CD4-positive, alpha-beta T cell treated with Interleukin-1 beta for 1 hour (primary cell): ENCODE results near the gene SMTNL1.

Source experiments
- DNase-seq, 2 donors: peaks; one replicate each; pipeline ENCODE4 v3.0.0-alpha.2; 2020 to 2022

SMTNL1 gene

DNA sequence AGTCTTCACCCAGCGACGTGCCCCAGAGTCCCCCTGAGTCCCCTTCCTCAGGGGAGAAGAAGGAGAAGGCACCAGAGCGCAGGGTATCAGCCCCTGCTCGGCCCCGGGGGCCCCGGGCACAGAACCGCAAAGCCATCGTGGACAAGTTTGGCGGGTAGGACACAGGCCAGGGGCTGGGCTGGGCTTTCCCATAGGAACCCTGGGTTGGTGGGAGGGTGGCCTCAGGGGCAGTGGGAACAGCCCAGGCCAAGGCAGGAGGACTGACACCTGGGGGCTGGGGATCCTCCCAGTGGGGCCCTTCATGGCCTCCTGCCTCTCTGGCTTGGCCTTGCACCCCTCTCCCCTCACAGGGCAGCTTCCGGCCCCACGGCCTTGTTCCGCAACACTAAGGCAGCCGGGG is 8.5 kb downstream of the SMTNL1 start:
- no peak for DNase-seq

GRCh38 chr11:57546451-57546850 is 9.1 kb downstream of the SMTNL1 start:
- DNase-seq: no peak

DNA sequence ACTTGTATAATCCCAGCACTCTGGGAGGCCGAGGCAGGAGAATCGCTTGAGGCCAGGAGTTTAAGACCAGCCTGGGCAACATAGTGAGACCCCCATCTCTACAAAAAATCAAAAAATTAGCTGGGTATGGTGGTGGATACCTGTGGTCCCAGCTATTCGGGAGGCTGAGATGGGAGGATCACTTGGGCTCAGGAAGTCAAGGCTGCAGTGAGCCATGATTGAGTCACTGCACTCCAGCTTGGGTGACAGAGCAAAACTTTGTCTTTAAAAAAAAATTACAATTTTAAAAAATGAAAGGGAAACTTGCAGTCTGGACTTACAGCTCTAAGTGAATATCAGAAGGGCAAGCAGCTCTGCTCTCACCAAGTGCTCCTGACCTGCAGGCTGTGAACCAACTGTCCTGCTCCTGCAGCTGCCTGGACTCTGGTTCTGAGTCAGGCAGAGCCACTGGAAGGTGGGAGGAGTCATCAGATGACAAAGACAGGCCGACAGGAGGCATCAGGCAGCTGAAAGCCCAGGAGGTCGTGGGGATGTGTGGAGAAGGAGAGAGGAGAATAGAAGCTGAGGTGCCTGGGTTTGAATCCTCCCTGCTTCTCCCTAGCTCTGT is 9.6 kb downstream of the SMTNL1 start:
- no peak for DNase-seq

- peak in 1 of 2 donors; percentile 27 for DNase-seq
Measured at GRCh38 chr11:57547854-57548377, 10.5 kb downstream of the SMTNL1 start.

- no peak for DNase-seq
Measured at GRCh38 chr11:57549983-57550382, 12.6 kb downstream of the SMTNL1 start.

GRCh38 chr11:57551941-57552340 is 14.5 kb downstream of the SMTNL1 start:
- DNase-seq: no peak

DNA sequence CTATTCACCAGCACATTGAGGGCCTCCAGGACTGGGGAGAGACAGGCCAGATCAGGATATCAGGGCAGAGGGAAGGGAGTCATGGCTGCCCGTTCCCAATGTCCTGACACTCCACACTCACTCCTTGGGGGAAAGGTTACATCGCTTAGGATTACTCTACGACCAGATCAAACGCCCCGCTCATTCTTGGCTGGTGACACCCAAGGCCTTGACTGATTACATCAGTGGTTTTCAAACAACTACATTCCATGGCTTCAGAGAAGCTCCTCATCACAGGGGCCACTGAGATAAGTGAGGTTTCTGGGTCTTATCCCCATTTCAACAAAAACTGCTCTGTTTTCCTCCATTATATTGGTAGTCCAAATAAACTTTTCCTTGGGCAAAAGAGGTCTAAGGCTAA is 15.1 kb downstream of the SMTNL1 start:
- DNase-seq: no peak

- no peak for DNase-seq
Measured at GRCh38 chr11:57555393-57555792, 18.0 kb downstream of the SMTNL1 start.

DNA sequence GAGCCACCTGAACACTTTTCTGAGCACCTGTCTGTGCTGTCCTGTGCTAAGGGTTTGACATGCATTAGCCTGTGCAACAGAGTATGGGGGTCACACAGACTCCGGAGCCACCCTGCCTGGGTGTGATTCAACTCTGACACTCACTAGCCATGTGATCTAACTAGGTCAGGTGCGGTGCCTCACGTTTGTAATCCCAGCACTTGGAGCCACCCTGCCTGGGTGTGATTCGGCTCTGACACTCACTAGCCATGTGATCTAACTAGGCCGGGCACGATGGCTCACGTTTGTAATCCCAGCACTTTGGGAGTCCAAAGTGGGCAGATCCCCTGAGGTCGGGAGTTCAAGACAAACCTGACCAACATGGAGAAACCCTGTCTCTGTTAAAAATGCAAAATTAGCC is 18.6 kb downstream of the SMTNL1 start:
- no peak for DNase-seq

GRCh38 chr11:57560146-57560545 is 22.8 kb downstream of the SMTNL1 start:
- no peak for DNase-seq

- no peak for DNase-seq
Measured at GRCh38 chr11:57562596-57562995, 25.2 kb downstream of the SMTNL1 start.

DNA sequence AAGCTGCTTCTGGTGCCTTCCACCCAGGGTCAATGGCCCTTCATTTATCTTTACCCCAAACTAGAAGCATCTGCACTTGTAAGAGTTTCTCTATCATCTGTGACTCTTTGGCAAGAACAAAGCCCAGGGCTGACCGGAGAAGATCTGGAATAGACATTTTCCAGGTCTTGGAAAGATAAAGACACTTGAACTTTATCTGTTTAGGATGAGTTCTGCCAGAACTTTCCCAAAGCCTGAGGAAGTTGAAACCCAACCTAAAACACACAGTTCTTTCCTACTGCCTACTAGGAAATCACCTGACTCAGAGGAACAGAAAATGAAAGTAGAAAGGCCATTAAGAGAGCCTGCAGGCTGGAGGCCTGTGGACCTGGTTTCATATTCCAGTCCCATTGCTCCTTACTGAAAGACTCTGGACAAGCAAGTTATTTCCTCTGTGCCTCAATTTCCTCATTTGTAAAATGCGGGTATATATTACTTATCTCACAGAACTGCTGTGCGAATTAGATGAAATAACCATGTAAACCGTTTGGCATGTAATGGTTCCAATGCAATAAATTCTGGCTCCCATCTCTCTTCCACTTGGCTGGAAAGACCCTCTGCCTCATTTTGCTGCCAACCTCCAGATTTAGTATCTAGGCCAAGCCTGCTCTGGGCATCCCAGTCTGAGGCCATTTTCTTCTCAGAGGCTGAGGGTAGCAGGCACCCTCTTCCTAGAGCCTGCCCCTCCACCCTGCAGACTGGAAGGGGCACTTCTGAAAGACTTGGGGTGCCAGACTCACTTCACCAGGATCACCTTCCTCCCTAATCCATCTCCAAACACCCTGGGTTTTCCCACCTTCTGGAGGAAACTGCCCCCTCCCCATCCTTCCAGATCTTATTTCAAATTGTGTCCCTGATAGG is 28.9 kb downstream of the SMTNL1 start:
- peak; percentile 15 to 58 for DNase-seq

GRCh38 chr11:57566905-57567514 is 29.6 kb downstream of the SMTNL1 start:
- DNase-seq: peak; percentile 10 to 45

DNA sequence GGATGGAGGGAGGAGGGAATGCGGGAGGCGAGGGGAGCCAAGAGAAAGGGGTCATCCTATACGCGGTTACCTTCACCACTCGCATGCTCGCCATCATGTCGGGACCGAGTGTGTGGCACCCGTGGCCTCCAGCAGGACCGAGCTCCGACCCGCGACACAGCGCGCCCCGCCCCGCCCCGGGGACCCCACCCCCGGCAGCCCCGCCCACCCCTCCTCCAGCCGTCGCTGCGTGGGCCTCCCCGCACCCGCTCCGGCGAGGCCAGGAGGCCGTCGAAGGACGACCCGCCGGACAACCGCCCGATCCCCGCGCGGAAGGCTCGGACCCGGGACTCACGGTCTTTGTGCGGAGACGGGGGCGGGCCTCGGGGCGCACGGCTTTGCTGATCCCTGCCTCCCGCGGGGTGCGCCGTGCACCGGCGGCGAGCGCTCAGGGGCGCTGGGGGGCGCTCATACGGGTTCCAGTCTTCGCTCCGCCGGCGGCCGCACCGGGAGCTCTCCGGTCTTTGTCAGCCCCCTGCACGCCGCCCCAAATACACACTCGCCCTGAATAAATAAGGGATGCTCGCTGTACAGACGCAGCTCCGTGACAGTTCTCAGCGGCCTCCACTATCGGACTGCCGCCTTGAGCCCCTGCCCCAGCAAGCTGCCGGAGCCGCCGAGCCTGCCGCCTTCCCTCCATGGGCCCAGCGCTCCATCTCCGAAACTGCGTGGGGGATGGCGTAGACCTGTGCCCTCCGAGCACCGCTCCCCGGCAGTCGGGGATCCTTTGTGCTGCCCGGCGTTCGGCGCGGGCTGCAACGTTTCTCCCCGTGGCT is 30.3 kb downstream of the SMTNL1 start, which contains the start of gene UBE2L6:
Gene UBE2L6 (minus strand): TSS at position 158 of the 815 bp plus-strand sequence. CDS start 61 bp downstream, at position 97.
- DNase-seq: peak; percentile 56 to 84

DNA sequence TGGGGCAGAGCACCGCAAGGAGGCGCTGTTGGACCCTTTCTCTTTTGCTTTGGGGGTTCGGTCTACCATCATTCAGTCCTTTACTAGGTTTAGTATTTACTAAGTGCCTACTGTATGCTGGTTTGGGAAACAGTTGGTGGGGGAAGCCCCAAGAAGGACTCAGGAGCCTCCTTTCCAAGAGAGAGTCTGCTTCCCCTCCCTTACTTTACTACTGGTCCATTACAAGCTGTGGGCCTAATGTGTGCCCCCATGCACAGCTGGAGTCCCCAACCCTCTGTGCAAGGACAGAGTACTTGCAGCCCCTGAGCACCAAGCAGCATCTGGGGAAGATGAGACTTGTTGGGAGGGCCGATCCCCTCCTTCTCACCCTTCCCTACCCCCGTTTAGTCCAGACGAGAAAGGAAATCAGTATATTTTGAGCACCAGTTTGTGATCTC is 31.0 kb downstream of the SMTNL1 start:
- DNase-seq: peak in 1 of 2 donors; percentile 89

- DNase-seq: no peak
Measured at GRCh38 chr11:57571606-57572005, 34.2 kb downstream of the SMTNL1 start.

GRCh38 chr11:57574061-57574460 is 36.7 kb downstream of the SMTNL1 start:
- no peak for DNase-seq

- DNase-seq: no peak
Measured at GRCh38 chr11:57584341-57584740, 46.9 kb downstream of the SMTNL1 start.

DNA sequence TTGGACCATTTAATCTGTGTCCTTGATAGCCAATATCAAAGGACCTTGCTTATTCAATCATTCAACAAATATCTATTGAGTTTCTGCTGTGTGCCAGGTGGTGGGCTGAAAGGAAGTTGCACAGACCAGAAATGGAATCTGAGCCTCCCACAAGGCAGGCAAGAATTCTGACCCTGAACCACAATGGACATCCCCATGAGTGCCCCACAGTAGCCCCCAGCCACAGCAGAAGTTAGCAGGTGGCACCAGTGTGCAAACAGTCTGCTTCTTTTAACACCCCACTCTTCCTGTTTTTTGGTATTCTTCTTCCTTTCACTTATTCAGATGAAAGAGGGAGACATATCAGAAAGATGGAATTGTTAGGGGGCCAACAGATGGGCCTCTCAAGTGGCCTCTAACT is 47.9 kb downstream of the SMTNL1 start:
- DNase-seq: no peak

DNA sequence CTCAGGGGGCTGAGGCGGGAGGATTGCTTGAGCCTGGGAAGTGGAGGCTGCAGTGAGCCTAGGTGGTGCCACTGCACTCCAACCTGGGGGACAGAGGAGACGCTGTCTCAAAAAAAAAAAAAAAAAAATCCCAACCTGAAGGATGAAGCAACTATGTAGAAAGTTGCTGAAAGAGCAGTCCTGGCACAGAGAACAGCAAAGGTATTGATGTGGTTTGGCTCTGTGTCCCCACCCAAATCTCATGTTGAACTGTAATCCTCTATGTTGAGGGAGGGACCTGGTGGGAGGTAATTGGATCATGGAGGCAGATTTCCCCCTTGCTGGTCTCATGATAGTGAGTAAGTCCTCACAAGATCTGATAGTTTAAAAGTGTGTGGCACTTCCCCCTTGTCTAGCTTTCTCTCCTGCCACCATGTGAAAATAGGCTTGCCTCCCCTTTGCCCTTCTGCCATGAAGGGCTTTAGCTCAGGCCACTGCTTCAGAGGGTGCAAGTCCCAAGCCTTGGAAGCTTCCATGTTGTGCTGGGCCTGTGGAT is 49.4 kb downstream of the SMTNL1 start:
- DNase-seq: no peak

DNA sequence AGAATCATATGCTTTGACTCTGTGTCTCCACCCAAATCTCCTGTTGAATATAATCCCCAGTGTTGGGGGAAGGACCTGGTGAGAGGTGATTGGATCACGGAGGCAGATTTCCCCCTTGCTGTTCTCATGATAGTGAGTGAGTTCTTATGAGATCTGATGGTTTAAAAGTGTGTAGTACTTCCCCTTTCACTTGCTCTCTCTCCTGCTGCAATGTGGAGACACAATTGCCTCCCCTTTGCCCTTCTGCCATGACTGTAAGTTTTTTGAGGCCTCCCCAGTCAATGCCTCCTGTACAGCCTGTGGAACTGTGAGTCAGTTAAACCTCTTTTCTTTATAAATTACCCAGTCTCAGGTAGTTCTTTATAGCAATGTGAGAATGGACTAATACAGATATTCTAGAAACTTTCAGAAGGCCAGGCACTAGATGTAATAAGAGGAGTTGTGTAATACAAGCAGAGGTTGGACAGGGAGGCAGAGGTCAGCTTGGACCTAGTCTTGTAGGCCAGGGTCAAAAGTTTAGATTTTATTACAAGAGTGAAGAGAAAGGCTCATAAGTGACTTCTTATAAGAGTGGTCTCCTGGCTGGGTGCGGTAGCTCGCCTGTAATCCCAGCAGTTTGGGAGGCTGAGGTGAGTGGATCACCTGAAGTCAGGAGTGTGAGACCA is 50.8 kb downstream of the SMTNL1 start:
- DNase-seq: no peak
